Measurements from ENCODE around the gene PLA2G7.

The PLA2G7 gene

GRCh38 chr6:46676604-46677313 lies 58.4 kb downstream of the PLA2G7 start:
- FAIRE-seq (no peak), DNase-seq (ENCODE audit: insufficient read length, low spot score) (no peak)
- TF ChIP-seq PAX5 (IDR thresholded peaks at IDR 0.05; ENCODE audit: insufficient read depth, low read length, severe bottlenecking) (no peak), POLR2AphosphoS5 (IDR thresholded peaks at IDR 0.05; ENCODE audit: low read depth, low read length) (no peak), TAF1 (IDR thresholded peaks at IDR 0.05; ENCODE audit: low read depth, low read length) (no peak), SPI1 (IDR thresholded peaks at IDR 0.05; ENCODE audit: low read depth, low read length) (no peak), POLR2A (IDR thresholded peaks at IDR 0.05; ENCODE audit: low read depth, low read length) (no peak), POU2F2 (IDR thresholded peaks at IDR 0.05; ENCODE audit: low read depth, low read length) (no peak)

DNA sequence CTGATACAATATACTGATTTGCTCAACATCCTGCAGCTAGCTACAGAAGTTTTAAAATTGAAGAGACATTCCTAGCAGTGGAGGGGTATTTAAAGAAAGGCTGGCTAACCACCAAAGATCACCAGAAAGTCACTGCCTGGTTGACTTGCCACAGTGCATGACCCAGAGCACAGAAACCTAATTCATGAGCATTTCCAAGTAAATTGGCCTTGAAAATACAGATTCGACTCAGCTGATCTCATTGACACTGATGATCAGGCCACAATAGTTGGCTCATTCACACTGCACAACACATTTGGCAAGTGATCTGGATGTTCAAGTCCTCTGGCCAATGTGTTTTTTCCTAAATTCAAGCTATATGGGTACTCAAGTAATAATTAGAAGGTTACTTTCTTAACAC lies 60.8 kb downstream of the PLA2G7 start:
- no peak for FAIRE-seq
- no peak for TF ChIP-seq POLR2A (IDR thresholded peaks at IDR 0.05; ENCODE audit: low read depth, low read length)
- no peak for TF ChIP-seq POLR2AphosphoS5 (IDR thresholded peaks at IDR 0.05; ENCODE audit: low read depth, low read length)
- no peak for TF ChIP-seq POU2F2 (IDR thresholded peaks at IDR 0.05; ENCODE audit: low read depth, low read length)
- TF ChIP-seq TAF1 (IDR thresholded peaks at IDR 0.05; ENCODE audit: low read depth, low read length) = no peak
- TF ChIP-seq SPI1 (IDR thresholded peaks at IDR 0.05; ENCODE audit: low read depth, low read length) = no peak
- TF ChIP-seq PAX5 (IDR thresholded peaks at IDR 0.05; ENCODE audit: insufficient read depth, low read length, severe bottlenecking) = no peak

DNA sequence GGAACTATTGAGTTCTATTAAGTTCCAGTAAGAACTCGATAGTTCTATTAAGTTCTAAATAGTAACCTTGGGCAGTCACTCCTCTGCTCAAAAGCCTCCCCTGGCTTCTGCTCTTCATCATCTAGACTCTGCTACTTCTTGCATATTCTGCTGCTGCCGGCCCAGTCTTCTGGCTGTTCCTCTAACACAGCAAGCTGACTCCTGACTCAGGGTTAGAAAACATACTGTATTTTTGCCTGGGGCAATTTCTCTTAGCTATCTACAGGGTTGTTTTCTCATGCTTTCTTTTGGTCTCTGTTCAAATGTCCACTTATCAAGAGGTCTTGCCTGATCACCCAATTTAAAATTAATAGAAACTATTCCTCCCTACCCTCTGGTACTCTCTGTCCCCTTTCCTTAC lies 67.8 kb downstream of the PLA2G7 start:
- DNase-seq (ENCODE audit: insufficient read length, low spot score) (no peak), FAIRE-seq (no peak)
- TF ChIP-seq POU2F2 (IDR thresholded peaks at IDR 0.05; ENCODE audit: low read depth, low read length) = no peak
- TF ChIP-seq SPI1 (IDR thresholded peaks at IDR 0.05; ENCODE audit: low read depth, low read length) = no peak
- no peak for TF ChIP-seq POLR2A (IDR thresholded peaks at IDR 0.05; ENCODE audit: low read depth, low read length)
- TF ChIP-seq TAF1 (IDR thresholded peaks at IDR 0.05; ENCODE audit: low read depth, low read length) = no peak

More for the DNA sequence above, 60.8 kb downstream of the PLA2G7 start:
- no peak for DNase-seq (ENCODE audit: insufficient read length, low spot score)

DNA sequence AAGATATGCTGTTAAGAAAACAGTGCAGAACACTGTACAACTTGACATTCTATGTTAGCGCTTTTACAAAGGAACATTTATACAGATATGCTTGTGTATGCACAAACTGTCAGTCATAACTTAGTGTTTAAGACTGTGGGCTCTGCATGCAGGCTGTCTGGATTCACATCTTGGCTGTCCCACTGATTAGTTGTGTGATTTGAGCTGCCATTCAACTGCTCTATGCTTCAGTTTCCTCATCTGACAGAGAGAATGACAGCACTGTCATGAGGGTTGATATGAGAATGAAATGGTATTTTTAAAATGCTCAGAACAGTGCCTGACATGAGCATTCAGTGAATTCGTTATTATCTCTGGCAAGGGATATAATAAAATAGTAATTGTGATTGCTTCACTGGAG lies 73.7 kb downstream of the PLA2G7 start:
- no peak for DNase-seq (ENCODE audit: insufficient read length, low spot score)
- FAIRE-seq = no peak
- TF ChIP-seq TAF1 (IDR thresholded peaks at IDR 0.05; ENCODE audit: low read depth, low read length) (no peak), POU2F2 (IDR thresholded peaks at IDR 0.05; ENCODE audit: low read depth, low read length) (no peak), POLR2A (IDR thresholded peaks at IDR 0.05; ENCODE audit: low read depth, low read length) (no peak), POLR2AphosphoS5 (IDR thresholded peaks at IDR 0.05; ENCODE audit: low read depth, low read length) (no peak), PAX5 (IDR thresholded peaks at IDR 0.05; ENCODE audit: insufficient read depth, low read length, severe bottlenecking) (no peak), SPI1 (IDR thresholded peaks at IDR 0.05; ENCODE audit: low read depth, low read length) (no peak)

DNA sequence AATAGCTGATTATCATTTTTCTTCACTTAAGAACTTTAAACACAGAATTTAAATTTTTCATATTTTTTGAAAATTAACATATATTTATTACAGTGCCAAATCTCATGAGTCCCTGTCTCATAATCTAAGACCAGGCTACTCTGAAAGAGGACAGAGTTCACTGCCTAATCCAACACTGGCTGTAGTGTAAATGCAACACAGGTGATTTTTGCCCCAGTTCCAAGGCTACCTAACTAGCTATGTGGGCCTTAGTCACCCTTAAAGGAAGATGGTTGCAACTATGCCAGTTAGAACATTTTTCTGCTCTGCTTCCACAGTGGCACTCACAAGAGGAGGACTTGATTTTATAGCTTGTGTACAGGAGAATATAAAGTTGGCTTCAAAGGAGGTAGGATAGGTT lies 77.5 kb downstream of the PLA2G7 start:
- DNase-seq (ENCODE audit: insufficient read length, low spot score) = no peak
- TF ChIP-seq POLR2AphosphoS5 (IDR thresholded peaks at IDR 0.05; ENCODE audit: low read depth, low read length) (no peak), PAX5 (IDR thresholded peaks at IDR 0.05; ENCODE audit: insufficient read depth, low read length, severe bottlenecking) (no peak), POU2F2 (IDR thresholded peaks at IDR 0.05; ENCODE audit: low read depth, low read length) (no peak), POLR2A (IDR thresholded peaks at IDR 0.05; ENCODE audit: low read depth, low read length) (no peak), SPI1 (IDR thresholded peaks at IDR 0.05; ENCODE audit: low read depth, low read length) (no peak), TAF1 (IDR thresholded peaks at IDR 0.05; ENCODE audit: low read depth, low read length) (no peak)
- FAIRE-seq = no peak

GRCh38 chr6:46655803-46656202 lies 79.4 kb downstream of the PLA2G7 start:
- no peak for FAIRE-seq
- DNase-seq (ENCODE audit: insufficient read length, low spot score) = no peak
- no peak for TF ChIP-seq POLR2AphosphoS5 (IDR thresholded peaks at IDR 0.05; ENCODE audit: low read depth, low read length)
- TF ChIP-seq SPI1 (IDR thresholded peaks at IDR 0.05; ENCODE audit: low read depth, low read length) = no peak
- TF ChIP-seq PAX5 (IDR thresholded peaks at IDR 0.05; ENCODE audit: insufficient read depth, low read length, severe bottlenecking) = no peak
- TF ChIP-seq POLR2A (IDR thresholded peaks at IDR 0.05; ENCODE audit: low read depth, low read length) = no peak

Measured in GM12891 (cell line).